Activated B cell treated with CpG ODN at 0.5 μM for 24 hours (primary cell): ENCODE measurements around the gene SAFB. TPM values are rescaled to one million over a fixed set of nuclear protein-coding genes. Genes with fewer than 3 reads are reported as not detected.
A peak's percentile ranks its signal among the peaks of the same experiment; 100 is the strongest.

Experiments used
- ATAC-seq: fragments of 200-7000 bp; cut with Tn5 transposase; one replicate; pipeline ENCODE4 v1.10.0; 2021; ENCODE audit warnings: low read depth, mild to moderate bottlenecking, moderate library complexity
- CTCF ChIA-PET: fragments of 350-600 bp; sonication (Branson Sonifier 250); formaldehyde crosslinking; loops from one replicate; lab custom pipeline; 2021; ENCODE audit warnings: antibody characterized with exemption; lab: Charles Lee
- POLR2A ChIA-PET: fragments of 350-600 bp; sonication (Branson Sonifier 250); formaldehyde crosslinking; loops from one replicate; lab custom pipeline; 2021; ENCODE audit warnings: antibody characterized with exemption; lab: Charles Lee
- DNase-seq: peaks from one replicate; pipeline ENCODE4 v3.0.0; 2022
- H3K27ac Mint-ChIP-seq: one replicate; pipeline ENCODE4 v1.8.0; 2020; ENCODE audit warnings: mixed read lengths
- H3K27me3 Mint-ChIP-seq: one replicate; pipeline ENCODE4 v1.8.0; 2021; ENCODE audit warnings: mixed read lengths
- H3K36me3 Mint-ChIP-seq: one replicate; pipeline ENCODE4 v1.8.0; 2021; ENCODE audit warnings: low read depth, mixed read lengths
- H3K4me1 Mint-ChIP-seq: one replicate; pipeline ENCODE4 v1.8.0; 2021; ENCODE audit warnings: mixed read lengths
- H3K4me3 Mint-ChIP-seq: one replicate; pipeline ENCODE4 v1.8.0; 2020; ENCODE audit warnings: mild to moderate bottlenecking, mixed read lengths
- H3K9me3 Mint-ChIP-seq: one replicate; pipeline ENCODE4 v1.8.0; 2020; ENCODE audit warnings: mixed read lengths
- intact Hi-C: fragments of 100-400 bp; cut with micrococcal nuclease; formaldehyde crosslinking; loops from one replicate; pipeline ENCODE4 v1.15.1; 2024
- total RNA-seq: library from RNA; stranded (reverse); gene quantifications from 2 replicates; pipeline ENCODE4 v1.2.3, GENCODE V29; 2022
- TF ChIP-seq, protein P1 (sequence below): fragments of 200-600 bp; IDR thresholded peaks from one replicate; pipeline ENCODE4 v1.8.0; 2022; ENCODE audit warnings: antibody characterized with exemption, mild to moderate bottlenecking

Gene SAFB
- total RNA-seq, 1 donor from 2014 or later, result 171 TPM

DNA sequence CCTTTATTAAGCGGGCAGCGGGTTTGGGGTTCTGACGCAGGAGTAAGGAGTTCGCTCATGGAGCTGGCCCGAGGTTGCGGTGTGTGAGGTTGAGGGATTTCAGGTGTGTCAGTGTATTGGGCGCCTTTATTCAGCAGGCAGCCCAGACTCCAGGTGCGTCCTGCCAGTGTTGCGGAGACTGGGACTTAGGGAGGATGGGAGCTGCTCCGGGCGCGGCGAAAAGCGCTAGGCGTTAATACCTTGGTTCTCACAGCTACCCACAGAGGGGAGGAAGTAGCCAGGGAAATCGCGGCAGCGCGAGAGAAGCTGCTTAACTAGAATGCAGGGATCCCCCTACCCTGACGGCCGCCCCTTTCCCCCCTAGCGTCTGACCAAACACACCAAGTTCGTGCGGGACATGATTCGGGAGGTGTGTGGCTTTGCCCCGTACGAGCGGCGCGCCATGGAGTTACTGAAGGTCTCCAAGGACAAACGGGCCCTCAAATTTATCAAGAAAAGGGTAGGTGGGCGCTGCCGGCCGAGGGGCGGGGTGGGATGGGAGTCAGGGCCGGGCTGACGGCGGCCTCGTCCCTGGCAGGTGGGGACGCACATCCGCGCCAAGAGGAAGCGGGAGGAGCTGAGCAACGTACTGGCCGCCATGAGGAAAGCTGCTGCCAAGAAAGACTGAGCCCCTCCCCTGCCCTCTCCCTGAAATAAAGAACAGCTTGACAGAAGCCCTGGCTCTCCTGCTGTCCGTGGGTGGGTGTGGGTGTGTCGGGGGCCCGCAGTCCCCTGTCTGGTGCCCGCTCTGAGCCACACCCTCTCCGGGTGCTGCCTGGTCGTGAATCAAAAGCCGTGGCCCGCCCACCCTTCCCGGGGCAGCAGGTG, 68.3 kb downstream of the SAFB start:
- CTCF ChIA-PET, result interaction anchor here (0.6 to 1.2 kb wide), 3 partner anchors 27 to 277 kb away, joined by 3 read pairs; no protein-coding TSS in a partner anchor
- ATAC-seq (no peak), DNase-seq (peak; percentile 32)
- POLR2A ChIA-PET, result interaction anchor here (0.6 to 6.4 kb wide), 12 partner anchors 12 to 1800 kb away, joined by 3 to 102 read pairs (median 4); partner anchors contain the start of genes CATSPERD, EEF2, KDM4B and LONP1
- H3K27ac Mint-ChIP-seq, result peak overlapping the region; percentile 90
- TF ChIP-seq, protein P1, sequence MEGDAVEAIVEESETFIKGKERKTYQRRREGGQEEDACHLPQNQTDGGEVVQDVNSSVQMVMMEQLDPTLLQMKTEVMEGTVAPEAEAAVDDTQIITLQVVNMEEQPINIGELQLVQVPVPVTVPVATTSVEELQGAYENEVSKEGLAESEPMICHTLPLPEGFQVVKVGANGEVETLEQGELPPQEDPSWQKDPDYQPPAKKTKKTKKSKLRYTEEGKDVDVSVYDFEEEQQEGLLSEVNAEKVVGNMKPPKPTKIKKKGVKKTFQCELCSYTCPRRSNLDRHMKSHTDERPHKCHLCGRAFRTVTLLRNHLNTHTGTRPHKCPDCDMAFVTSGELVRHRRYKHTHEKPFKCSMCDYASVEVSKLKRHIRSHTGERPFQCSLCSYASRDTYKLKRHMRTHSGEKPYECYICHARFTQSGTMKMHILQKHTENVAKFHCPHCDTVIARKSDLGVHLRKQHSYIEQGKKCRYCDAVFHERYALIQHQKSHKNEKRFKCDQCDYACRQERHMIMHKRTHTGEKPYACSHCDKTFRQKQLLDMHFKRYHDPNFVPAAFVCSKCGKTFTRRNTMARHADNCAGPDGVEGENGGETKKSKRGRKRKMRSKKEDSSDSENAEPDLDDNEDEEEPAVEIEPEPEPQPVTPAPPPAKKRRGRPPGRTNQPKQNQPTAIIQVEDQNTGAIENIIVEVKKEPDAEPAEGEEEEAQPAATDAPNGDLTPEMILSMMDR, result no peak
- intact Hi-C loops, result loop anchor here (1.0 to 2.0 kb wide), 5 partner anchors 11 to 213 kb away; partner anchors contain the start of genes CATSPERD, DUS3L, LONP1 and MICOS13
- no peaks in the 10 kb centered on the region for H3K9me3 Mint-ChIP-seq
- peaks cover 49% of the 10 kb centered on the region for H3K36me3 Mint-ChIP-seq
- peak overlapping the region; percentile 93 for H3K4me3 Mint-ChIP-seq
- no peaks in the 10 kb centered on the region for H3K27me3 Mint-ChIP-seq
- H3K4me1 Mint-ChIP-seq, result peaks cover 33% of the 10 kb centered on the region

DNA sequence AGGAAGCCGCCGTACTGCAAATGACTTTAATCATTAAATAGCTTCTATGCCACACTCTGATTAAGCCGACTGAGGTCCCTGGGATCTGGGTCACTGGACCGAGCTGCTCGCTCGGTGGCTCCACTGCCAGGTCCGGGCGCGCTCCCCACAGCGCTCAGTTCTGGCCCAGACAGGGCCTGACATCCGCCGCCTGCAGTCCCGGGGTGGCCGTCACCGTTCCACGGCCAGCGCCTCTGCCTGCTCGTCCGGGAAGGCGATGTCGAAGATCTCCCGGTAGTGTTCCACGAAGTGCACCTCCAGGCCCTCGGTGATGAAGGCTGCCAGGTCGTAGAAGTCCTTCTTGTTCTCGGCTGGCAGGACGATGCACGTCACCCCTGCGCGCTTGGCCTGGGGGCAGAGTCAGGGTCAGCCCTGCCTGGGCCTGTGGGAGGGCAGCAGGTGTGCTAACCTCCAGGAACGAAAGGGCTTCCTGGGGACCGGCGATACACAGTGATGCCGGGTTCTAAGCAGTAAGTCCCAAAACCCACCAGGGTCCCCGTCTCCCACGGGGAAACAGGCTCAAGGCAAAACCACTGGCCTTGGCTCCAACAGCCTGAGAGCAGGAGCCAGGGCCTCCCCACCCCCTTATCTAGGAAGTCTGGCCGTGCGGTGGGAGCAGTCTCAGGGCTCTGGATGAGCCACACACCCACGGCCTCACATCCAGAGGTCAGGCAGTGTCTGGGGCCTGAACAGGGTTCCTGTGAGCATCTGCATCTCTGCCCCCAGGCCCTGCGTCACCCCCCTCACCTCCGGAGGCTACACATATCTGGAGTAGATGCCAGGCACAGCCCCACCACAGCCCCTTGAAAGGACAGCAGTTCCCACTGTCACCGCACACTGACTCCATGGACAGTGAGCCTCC, 69.2 kb downstream of the SAFB start:
- Mint-ChIP-seq H3K4me3 (peak overlapping the region; percentile 93), H3K9me3 (no peaks in the 10 kb centered on the region), H3K27ac (peak overlapping the region; percentile 63), H3K36me3 (peaks cover 55% of the 10 kb centered on the region), H3K27me3 (no peaks in the 10 kb centered on the region), H3K4me1 (peaks cover 30% of the 10 kb centered on the region)
- ATAC-seq (no peak), DNase-seq (no peak)
- TF ChIP-seq, protein P1, result no peak
- POLR2A ChIA-PET, result interaction anchor here (0.6 to 6.4 kb wide), 4 partner anchors 12 to 724 kb away, joined by 3 to 102 read pairs (median 4); partner anchors contain the start of genes CATSPERD, KDM4B and LONP1
- CTCF ChIA-PET, result no interaction called here
- intact Hi-C loops, result loop anchor here (2.0 kb wide), 1 partner anchor 137 kb away; no protein-coding TSS in a partner anchor

DNA sequence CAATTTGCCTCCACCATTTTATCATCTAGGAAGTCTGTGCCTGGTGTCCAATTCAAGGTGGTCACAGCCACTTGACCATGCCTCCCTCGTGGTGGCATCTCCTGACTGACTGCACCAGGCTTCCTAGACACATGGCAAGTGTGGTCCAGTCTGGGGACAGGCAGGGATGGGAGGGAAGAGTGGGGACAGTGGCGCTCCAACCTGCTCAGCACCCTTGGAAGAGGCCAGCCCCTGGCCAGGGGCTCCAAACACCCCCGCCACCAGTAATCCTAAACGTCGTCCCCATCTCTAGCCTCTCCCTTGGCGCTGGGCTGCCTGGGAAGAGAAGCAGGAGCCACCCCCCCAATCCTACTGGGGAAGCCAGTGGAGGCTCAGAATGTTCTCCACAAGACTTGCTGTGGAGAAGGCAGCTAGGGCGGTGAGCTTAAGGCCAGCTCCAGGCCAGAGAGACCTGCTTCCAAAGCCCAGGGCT, 69.9 kb downstream of the SAFB start:
- H3K27ac Mint-ChIP-seq, result peak overlapping the region; percentile 46
- TF ChIP-seq, protein P1, result no peak
- peaks cover 58% of the 10 kb centered on the region for H3K36me3 Mint-ChIP-seq
- ChIA-PET POLR2A (no interaction called here), CTCF (no interaction called here)
- no peak for DNase-seq
- ATAC-seq, result no peak
- intact Hi-C loops, result no loop called here
- H3K4me1 Mint-ChIP-seq, result peaks cover 31% of the 10 kb centered on the region
- no peaks in the 10 kb centered on the region for H3K27me3 Mint-ChIP-seq
- H3K4me3 Mint-ChIP-seq, result peak overlapping the region; percentile 93
- H3K9me3 Mint-ChIP-seq, result no peaks in the 10 kb centered on the region

DNA sequence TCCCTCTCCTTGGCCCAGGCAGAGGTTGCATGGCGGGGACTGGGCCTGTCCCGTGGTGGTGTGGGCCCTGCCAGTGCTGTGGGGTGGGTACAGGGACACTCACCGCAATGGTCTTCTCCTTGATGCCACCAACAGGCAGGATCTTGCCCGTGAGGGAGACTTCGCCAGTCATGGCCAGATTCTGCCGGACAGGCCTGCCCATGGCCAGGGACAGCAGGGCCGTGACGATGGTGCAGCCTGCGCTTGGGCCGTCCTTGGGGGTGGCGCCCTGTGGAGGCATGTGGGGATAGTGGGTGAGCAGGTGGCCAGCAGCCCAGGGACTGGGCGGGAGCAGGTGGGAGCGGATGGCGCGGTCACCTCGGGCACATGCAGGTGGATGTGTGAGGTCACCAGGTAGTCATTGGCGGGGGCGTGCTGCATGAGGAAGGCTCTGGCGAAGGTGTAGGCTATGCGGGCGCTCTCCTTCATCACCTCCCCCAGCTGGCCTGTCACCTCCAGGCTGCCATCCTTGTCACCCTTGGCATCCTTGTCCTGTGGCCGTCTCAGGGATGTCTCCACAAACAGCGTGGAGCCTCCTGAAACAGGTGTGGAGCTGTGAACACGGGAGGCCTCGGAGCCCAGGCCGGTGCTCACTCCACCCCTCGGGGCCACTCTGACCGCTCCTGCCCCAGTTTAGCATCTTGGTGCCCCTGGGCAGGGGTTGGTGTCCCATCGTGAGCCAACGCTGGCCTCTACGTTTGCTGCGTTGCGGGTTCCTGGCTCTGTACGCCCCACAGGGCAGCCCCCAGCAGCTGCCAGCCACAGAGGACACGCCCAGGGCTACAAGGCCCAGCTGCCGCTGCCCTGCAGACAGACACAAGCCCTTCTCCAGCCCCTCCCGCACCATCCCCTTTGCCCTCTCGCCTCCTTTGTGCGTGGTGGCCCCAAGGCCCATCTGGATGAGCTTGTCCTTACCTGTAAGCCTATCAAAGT, 70.6 kb downstream of the SAFB start:
- no peaks in the 10 kb centered on the region for H3K9me3 Mint-ChIP-seq
- POLR2A ChIA-PET, result no interaction called here
- peaks cover 59% of the 10 kb centered on the region for H3K36me3 Mint-ChIP-seq
- DNase-seq (no peak), ATAC-seq (no peak)
- H3K4me3 Mint-ChIP-seq, result no peak overlapping the region
- H3K27me3 Mint-ChIP-seq, result no peaks in the 10 kb centered on the region
- H3K4me1 Mint-ChIP-seq, result peaks cover 27% of the 10 kb centered on the region
- intact Hi-C loops, result no loop called here
- TF ChIP-seq, protein P1, result no peak
- CTCF ChIA-PET, result no interaction called here
- no peak overlapping the region for H3K27ac Mint-ChIP-seq
